ENCODE results near the gene RPS19BP1. TPM values are rescaled to one million over a fixed set of nuclear protein-coding genes. Genes with fewer than 3 reads are reported as not detected.

Gene RPS19BP1
- total RNA-seq, 1 experiment from 2014 or later = 48.3 TPM

GRCh38 chr22:39500101-39500500, 32.4 kb downstream of the RPS19BP1 start:
- DNase-seq = no peak

GRCh38 chr22:39498802-39499201, 33.7 kb downstream of the RPS19BP1 start:
- no peaks in the 10 kb centered on the region for H3K9me3 ChIP-seq (replicated peaks)
- H3K27me3 ChIP-seq = no peaks in the 10 kb centered on the region
- no peak overlapping the region for H3K27ac ChIP-seq
- no peak overlapping the region for H3K4me3 ChIP-seq
- DNase-seq = no peak
- H3K4me1 ChIP-seq = peaks cover 8% of the 10 kb centered on the region; the same call in 1 of the 2 replicates
- H3K36me3 ChIP-seq = peaks cover under 1% of the 10 kb centered on the region; the same call in 1 of the 2 replicates

More at GRCh38 chr22:39500101-39500500, 32.4 kb downstream of the RPS19BP1 start:
- H3K4me3 ChIP-seq = no peak overlapping the region
- no peaks in the 10 kb centered on the region for H3K27me3 ChIP-seq
- no peaks in the 10 kb centered on the region for H3K9me3 ChIP-seq (replicated peaks)
- H3K36me3 ChIP-seq = peaks cover 11% of the 10 kb centered on the region
- H3K27ac ChIP-seq = no peak overlapping the region
- H3K4me1 ChIP-seq = peaks cover 8% of the 10 kb centered on the region; the same call in 1 of the 2 replicates

- Histone ChIP-seq H3K4me1 (peaks cover 8% of the 10 kb centered on the region; the same call in 1 of the 2 replicates), H3K9me3 (replicated peaks) (no peaks in the 10 kb centered on the region), H3K4me3 (no peak overlapping the region), H3K27ac (no peak overlapping the region), H3K27me3 (no peaks in the 10 kb centered on the region), H3K36me3 (no peaks in the 10 kb centered on the region)
- DNase-seq = no peak
These were observed 34.2 kb downstream of the RPS19BP1 start for GRCh38 chr22:39498368-39498767.

- H3K27ac ChIP-seq = no peak overlapping the region
These were observed 35.1 kb downstream of the RPS19BP1 start for GRCh38 chr22:39497429-39497828.

GRCh38 chr22:39496131-39496838, 36.3 kb downstream of the RPS19BP1 start:
- Histone ChIP-seq H3K36me3 (no peaks in the 10 kb centered on the region), H3K4me3 (no peak overlapping the region), H3K27me3 (no peaks in the 10 kb centered on the region), H3K4me1 (peaks cover 4% of the 10 kb centered on the region; the same call in 1 of the 2 replicates), H3K27ac (no peak overlapping the region), H3K9me3 (replicated peaks) (no peaks in the 10 kb centered on the region)
- DNase-seq = peak; percentile 67 to 84

More at GRCh38 chr22:39497429-39497828, 35.1 kb downstream of the RPS19BP1 start:
- Histone ChIP-seq H3K4me1 (peaks cover 8% of the 10 kb centered on the region; the same call in 1 of the 2 replicates), H3K4me3 (no peak overlapping the region), H3K36me3 (no peaks in the 10 kb centered on the region), H3K27me3 (no peaks in the 10 kb centered on the region), H3K9me3 (replicated peaks) (no peaks in the 10 kb centered on the region)
- no peak for DNase-seq

GRCh38 chr22:39494471-39495120, 38.0 kb downstream of the RPS19BP1 start:
- Histone ChIP-seq H3K27me3 (no peaks in the 10 kb centered on the region), H3K9me3 (replicated peaks) (no peaks in the 10 kb centered on the region), H3K4me3 (no peak overlapping the region), H3K27ac (no peak overlapping the region), H3K36me3 (no peaks in the 10 kb centered on the region), H3K4me1 (peaks cover 3% of the 10 kb centered on the region; the same call in 1 of the 2 replicates)
- DNase-seq = no peak

GRCh38 chr22:39493759-39494158, 38.8 kb downstream of the RPS19BP1 start:
- Histone ChIP-seq H3K36me3 (no peaks in the 10 kb centered on the region), H3K4me1 (peaks cover 3% of the 10 kb centered on the region; the same call in 1 of the 2 replicates), H3K4me3 (no peak overlapping the region), H3K27me3 (no peaks in the 10 kb centered on the region), H3K9me3 (replicated peaks) (no peaks in the 10 kb centered on the region), H3K27ac (no peak overlapping the region)
- no peak for DNase-seq

DNA sequence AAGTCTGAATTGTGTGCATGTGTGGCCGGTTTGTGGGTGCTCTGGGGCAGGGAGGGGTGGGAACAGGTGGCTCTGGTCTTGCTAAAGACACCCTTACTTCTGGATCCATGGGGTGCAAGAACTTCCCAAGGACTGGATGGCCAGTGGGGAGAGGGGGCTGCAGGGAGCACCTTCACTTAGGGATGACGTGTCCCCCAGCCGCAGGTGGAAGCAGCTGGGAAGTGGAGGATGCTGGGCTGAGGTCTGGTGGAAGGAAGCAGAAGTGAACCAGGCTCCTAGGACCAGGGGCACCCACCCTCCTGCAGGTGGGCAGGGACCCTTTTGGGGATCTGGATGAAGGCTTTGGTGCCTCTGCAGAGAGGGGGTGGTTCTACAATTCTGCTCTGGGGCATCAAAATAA, 40.4 kb downstream of the RPS19BP1 start:
- Histone ChIP-seq H3K27ac (no peak overlapping the region), H3K9me3 (replicated peaks) (no peaks in the 10 kb centered on the region), H3K4me1 (peaks cover 3% of the 10 kb centered on the region; the same call in 1 of the 2 replicates), H3K36me3 (no peaks in the 10 kb centered on the region), H3K27me3 (no peaks in the 10 kb centered on the region), H3K4me3 (no peak overlapping the region)
- DNase-seq = no peak

DNA sequence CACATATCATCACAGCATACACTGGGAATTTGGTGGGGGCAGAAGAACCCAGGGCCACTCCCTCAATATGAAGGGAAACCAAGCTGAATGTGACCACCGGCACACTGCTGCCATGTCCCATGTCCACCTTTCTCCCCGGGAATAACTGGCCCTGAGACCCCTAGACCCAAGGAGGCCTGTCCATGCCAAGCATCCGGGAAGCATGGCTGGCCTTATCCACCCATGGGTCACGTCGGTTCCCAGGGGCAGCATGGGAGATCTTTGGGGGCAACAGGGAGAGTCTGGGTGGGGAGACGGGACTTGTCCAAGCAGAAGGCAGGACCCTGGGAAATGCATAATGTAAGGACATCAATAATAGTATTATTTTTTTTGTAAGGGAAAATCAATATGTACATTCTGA, 40.9 kb downstream of the RPS19BP1 start:
- DNase-seq = no peak
- H3K9me3 ChIP-seq (replicated peaks) = no peaks in the 10 kb centered on the region
- H3K36me3 ChIP-seq = no peaks in the 10 kb centered on the region
- no peak overlapping the region for H3K27ac ChIP-seq
- no peaks in the 10 kb centered on the region for H3K27me3 ChIP-seq
- no peak overlapping the region for H3K4me3 ChIP-seq
- peaks cover 3% of the 10 kb centered on the region; the same call in 1 of the 2 replicates for H3K4me1 ChIP-seq

DNA sequence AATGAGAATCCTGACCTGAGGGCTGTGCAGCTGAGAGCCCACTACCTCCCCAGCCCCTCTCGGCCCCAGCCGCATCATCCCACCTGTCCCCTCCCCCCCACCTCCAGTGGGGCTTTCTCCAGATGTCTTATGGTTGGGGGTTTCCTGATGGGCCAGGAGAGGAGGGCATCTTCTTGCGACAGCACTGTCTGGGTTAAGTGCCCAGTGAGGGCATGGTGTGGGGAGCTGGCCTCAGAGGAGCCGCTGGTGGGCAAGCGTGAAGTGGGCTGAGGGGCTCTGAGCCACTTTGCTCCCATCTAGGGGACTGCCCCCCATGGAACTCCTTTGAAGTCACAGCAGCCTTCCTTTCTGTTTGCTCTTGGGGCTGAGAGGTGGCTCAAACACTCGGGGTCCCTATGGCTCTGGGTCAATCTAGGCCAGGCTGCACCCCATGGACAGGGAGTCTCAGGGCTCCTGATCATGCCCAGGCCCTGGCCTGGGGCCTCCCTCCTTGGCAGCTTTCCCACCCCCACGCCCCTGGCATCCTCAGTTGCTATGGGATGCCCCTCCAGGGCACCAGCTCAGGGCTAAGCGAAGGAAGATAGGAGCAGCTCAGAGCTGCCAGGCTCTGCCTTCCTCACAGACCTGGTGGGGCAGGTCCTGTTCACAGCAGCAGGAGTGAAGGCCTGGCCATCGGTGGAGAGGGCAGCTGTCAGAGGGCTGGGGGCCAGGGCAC, 41.4 kb downstream of the RPS19BP1 start:
- DNase-seq = no peak
- Histone ChIP-seq H3K9me3 (replicated peaks) (no peaks in the 10 kb centered on the region), H3K4me1 (peaks cover 3% of the 10 kb centered on the region; the same call in 1 of the 2 replicates), H3K27me3 (no peaks in the 10 kb centered on the region), H3K27ac (no peak overlapping the region), H3K36me3 (no peaks in the 10 kb centered on the region), H3K4me3 (no peak overlapping the region)

DNA sequence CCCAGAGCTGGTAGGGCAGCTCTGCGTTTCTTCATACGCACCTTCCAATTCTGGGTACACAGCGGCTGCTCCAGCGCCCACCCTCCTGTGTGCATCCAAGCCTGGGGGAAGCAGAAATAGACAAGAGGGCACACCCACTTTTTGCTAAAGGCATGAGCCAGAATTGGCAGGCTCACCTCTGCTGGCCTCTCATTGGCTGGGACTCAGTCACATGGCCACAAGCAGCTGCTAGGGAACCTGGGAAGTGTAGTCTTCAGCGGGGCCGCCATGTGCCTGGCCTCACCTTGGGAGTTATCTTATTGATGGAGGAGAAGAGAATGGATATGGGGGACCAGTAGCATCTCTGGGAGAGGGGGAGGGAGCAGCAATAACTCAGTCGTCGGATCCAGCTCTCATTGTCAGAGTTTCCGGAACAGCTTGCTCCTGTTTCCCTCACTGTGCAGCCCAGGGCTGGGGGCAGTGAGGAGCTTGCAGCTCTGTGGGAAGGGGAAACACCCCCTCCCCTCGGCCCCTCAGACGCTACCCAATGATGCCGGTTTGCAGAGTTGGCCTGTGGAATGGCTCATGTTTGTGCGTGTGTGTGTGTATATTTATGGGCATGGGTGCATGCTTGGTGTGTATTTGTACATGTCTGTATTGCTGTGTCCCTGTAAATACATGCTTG, 42.3 kb downstream of the RPS19BP1 start:
- peaks cover 3% of the 10 kb centered on the region; the same call in 1 of the 2 replicates for H3K4me1 ChIP-seq
- no peaks in the 10 kb centered on the region for H3K9me3 ChIP-seq (replicated peaks)
- no peaks in the 10 kb centered on the region for H3K27me3 ChIP-seq
- H3K4me3 ChIP-seq = no peak overlapping the region
- peak; percentile 69 to 79 for DNase-seq
- no peaks in the 10 kb centered on the region for H3K36me3 ChIP-seq
- no peak overlapping the region for H3K27ac ChIP-seq

DNA sequence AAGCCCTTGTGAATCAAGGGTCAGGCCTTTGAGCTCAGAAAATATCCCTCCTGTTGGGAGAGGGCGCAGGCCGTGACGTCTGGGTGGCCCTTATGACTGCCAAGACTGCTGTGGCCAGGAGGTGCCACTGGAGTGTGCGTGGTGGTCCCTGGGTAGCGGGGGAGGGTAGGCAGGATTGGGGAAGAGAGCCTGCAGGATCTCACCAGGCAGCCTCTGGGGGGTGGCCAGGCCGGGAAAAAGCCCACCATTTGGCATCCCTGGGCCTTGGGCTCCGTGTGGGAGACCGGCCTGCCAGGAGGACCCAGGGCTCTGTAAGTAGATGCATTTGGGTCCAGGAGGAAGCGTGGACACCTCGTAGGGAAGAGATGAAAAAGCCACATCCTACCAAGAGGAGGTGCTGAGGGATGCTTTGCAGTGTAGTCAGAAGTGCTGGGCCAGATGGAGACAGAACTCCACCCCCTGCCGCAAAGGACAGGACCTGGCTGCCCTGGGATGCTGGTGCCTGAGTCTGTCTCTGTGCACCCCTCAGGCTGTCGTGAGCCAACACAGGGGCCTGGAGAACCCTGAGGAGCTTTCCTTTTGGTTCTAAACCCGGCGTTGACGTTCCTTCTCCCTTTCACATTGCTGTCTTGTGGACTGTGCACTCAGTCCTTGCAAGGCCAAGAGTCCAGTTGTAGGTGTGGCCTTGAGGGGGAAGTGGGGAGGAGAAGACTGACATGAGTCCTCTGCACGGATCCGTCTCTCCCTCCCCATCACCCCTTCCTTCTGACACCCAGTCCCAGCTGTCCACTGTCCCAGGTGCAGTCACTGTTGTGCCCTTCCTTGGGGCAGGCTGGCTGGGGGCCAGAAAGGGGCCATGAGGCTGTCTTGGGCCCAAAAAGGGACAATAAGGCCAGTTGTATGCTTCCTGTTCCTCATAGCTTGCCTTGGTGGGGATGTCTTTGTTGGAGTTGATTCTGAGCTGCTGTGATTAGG, 43.2 kb downstream of the RPS19BP1 start:
- Histone ChIP-seq H3K9me3 (replicated peaks) (no peaks in the 10 kb centered on the region), H3K4me1 (peaks cover 3% of the 10 kb centered on the region; the same call in 1 of the 2 replicates), H3K4me3 (no peak overlapping the region), H3K36me3 (no peaks in the 10 kb centered on the region), H3K27ac (no peak overlapping the region), H3K27me3 (no peaks in the 10 kb centered on the region)
- DNase-seq = no peak

DNA sequence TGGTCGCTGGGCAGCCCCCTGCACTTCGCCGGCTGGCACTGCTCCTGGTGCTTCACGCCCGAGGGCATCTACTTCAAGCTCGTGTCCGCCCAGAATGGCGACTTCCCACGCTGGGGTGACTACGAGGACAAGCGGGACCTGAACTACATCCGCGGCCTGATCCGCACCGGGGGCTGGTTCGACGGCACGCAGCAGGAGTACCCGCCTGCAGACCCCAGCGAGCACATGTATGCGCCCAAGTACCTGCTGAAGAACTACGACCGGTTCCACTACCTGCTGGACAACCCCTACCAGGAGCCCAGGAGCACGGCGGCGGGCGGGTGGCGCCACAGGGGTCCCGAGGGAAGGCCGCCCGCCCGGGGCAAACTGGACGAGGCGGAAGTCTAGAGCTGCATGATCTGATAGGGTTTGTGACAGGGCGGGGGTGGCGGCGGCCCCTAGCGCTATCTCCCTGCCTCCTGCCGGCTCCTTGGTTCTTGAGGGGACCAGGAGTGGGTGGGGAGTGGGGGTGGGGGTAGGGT, 43.9 kb downstream of the RPS19BP1 start:
- no peaks in the 10 kb centered on the region for H3K36me3 ChIP-seq
- H3K4me1 ChIP-seq = peaks cover 3% of the 10 kb centered on the region; the same call in 1 of the 2 replicates
- no peaks in the 10 kb centered on the region for H3K27me3 ChIP-seq
- H3K9me3 ChIP-seq (replicated peaks) = no peaks in the 10 kb centered on the region
- no peak for DNase-seq
- H3K4me3 ChIP-seq = no peak overlapping the region
- no peak overlapping the region for H3K27ac ChIP-seq
